Suprapubic skin (tissue), 4 donors: Measurements from ENCODE around the gene HOXD9. TPM values are rescaled to one million over a fixed set of nuclear protein-coding genes. Genes with fewer than 3 reads are reported as not detected.

ENCODE experiments used
- DNase-seq, 2 donors: peaks; one replicate each; pipeline ENCODE4 v3.0.0-alpha.2; 2019; ENCODE audit warnings: low spot score in 2 of 2
- H3K27ac ChIP-seq: fragments of 200-600 bp; sonication (generic); one replicate; pipeline ENCODE4 v1.5.1; 2019
- H3K27me3 ChIP-seq: fragments of 200-600 bp; sonication (generic); one replicate; pipeline ENCODE4 v1.5.1; 2019
- H3K36me3 ChIP-seq: fragments of 200-600 bp; sonication (generic); one replicate; pipeline ENCODE4 v1.5.1; 2019
- H3K4me1 ChIP-seq: fragments of 200-600 bp; sonication (generic); one replicate; pipeline ENCODE4 v1.5.1; 2019
- H3K4me3 ChIP-seq: fragments of 200-600 bp; sonication (generic); one replicate; pipeline ENCODE4 v1.5.1; 2019; ENCODE audit warnings: mild to moderate bottlenecking
- H3K9me3 ChIP-seq: fragments of 200-600 bp; sonication (generic); one replicate; pipeline ENCODE4 v1.5.1; 2019
- EP300 ChIP-seq: sonication (generic); formaldehyde crosslinking; IDR thresholded peaks from one replicate; pipeline ENCODE4 v1.6.1; 2017; ENCODE audit warnings: antibody characterized with exemption
- POLR2A ChIP-seq, 2 donors: fragments of 450-650 bp; IDR thresholded peaks; one replicate each; pipeline ENCODE4 v1.6.1; 2017; ENCODE audit warnings: antibody characterized with exemption in 2 of 2, mild to moderate bottlenecking in 2 of 2, moderate library complexity in 2 of 2
- POLR2AphosphoS5 ChIP-seq, 3 donors: sonication (generic); formaldehyde crosslinking; IDR thresholded peaks; one replicate each; pipeline ENCODE4 v1.6.1; 2017; ENCODE audit warnings: antibody characterized with exemption in 3 of 3
- WGBS: methylation state at CpG from one replicate; pipeline ENCODE4 v1.1.5; 2018; 5-methylcytosine and 5-hydroxymethylcytosine counted together
- total RNA-seq, 4 donors: library from RNA; depleted of rRNA; stranded (reverse); fragments of >200 nt; gene quantifications; one replicate each; pipeline ENCODE4 v1.1.0, GENCODE V29; 2016
- TF ChIP-seq, protein P1 (sequence below), 2 donors: fragments of 200-600 bp in 1 of 2; fragments of 450-650 bp in 1 of 2; sonication (generic) in 1 of 2; IDR thresholded peaks; one replicate each; pipeline ENCODE4 v1.5.1; 2016 to 2019; ENCODE audit warnings: antibody characterized with exemption in 2 of 2, mild to moderate bottlenecking in 1 of 2, moderate library complexity in 1 of 2

Gene HOXD9
- total RNA-seq, 4 donors from 2014 or later: 0.26 to 3.1 (median 2.6) TPM; not detected in 1

DNA sequence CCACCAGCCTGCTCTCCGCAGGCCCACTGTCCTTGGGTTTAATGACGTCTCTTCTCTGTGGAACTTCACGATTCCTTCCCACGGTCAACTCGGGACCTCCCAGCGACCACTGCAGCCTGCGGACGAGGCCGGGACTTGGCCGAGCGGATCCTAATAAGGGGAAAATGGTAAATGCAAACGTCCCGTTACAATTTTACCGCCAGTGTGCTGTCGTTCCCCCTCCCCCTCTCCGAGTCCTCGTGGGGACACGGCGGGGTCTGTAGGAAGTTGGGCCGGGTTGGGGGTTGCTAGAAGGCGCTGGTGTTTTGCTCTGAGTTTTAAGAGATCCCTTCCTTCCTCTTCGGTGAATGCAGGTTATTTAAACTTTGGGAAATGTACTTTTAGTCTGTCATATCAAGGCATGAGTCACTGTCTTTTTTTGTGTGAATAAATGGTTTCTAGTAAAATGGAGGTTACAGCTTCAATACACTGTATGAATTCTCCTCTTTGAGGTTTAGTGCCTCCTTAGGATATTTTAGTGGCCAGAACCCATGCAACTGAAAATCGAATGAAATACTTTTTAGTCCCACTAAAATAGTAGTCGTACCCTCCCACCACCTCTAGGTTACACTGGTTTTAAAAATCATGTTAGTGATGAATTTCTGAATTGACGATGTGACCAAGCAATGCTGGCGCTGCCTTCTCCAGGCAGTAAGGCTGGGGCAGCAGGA, 13.2 kb upstream of the HOXD9 start:
- H3K36me3 ChIP-seq: no peaks in the 10 kb centered on the region
- H3K27me3 ChIP-seq: peaks cover 99% of the 10 kb centered on the region
- H3K4me3 ChIP-seq: no peak overlapping the region
- TF ChIP-seq, protein P1, sequence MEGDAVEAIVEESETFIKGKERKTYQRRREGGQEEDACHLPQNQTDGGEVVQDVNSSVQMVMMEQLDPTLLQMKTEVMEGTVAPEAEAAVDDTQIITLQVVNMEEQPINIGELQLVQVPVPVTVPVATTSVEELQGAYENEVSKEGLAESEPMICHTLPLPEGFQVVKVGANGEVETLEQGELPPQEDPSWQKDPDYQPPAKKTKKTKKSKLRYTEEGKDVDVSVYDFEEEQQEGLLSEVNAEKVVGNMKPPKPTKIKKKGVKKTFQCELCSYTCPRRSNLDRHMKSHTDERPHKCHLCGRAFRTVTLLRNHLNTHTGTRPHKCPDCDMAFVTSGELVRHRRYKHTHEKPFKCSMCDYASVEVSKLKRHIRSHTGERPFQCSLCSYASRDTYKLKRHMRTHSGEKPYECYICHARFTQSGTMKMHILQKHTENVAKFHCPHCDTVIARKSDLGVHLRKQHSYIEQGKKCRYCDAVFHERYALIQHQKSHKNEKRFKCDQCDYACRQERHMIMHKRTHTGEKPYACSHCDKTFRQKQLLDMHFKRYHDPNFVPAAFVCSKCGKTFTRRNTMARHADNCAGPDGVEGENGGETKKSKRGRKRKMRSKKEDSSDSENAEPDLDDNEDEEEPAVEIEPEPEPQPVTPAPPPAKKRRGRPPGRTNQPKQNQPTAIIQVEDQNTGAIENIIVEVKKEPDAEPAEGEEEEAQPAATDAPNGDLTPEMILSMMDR (IDR thresholded peaks at IDR 0.05): no peak
- no peak for TF ChIP-seq POLR2A (IDR thresholded peaks at IDR 0.05)
- TF ChIP-seq EP300: no peak
- no peak for TF ChIP-seq POLR2AphosphoS5 (IDR thresholded peaks at IDR 0.05)
- H3K4me1 ChIP-seq: peaks cover 44% of the 10 kb centered on the region
- 41% methylated on average over 26 of the region's 26 CpGs for WGBS
- no peak overlapping the region for H3K27ac ChIP-seq
- no peaks in the 10 kb centered on the region for H3K9me3 ChIP-seq
- DNase-seq: no peak

DNA sequence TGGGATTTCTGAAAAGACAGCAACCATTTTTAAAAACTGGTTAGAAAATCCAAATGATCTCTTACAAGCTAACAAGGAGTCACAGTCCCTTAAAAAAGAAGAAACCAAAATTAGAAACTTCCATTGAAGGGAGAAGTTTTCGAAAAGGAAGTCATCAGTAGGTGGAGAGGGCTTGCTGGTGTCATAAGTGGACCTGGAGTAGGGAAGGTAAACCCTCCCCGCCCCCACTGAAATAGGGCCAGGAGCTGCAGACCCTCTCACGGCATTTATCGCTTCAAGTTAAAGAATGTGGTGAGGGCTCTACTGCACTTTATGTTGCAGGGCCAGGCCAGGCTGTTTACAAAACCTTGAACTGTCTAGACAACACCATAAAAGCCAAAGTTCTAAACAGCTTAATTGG, 12.6 kb upstream of the HOXD9 start:
- TF ChIP-seq POLR2AphosphoS5 (IDR thresholded peaks at IDR 0.05) (no peak), POLR2A (IDR thresholded peaks at IDR 0.05) (no peak), EP300 (no peak)
- TF ChIP-seq, protein P1 (IDR thresholded peaks at IDR 0.05): no peak
- Histone ChIP-seq H3K36me3 (no peaks in the 10 kb centered on the region), H3K27ac (no peak overlapping the region), H3K27me3 (peaks cover 99% of the 10 kb centered on the region), H3K4me3 (no peak overlapping the region), H3K9me3 (no peaks in the 10 kb centered on the region), H3K4me1 (peaks cover 38% of the 10 kb centered on the region)
- 35% methylated on average over 4 of the region's 4 CpGs for WGBS
- DNase-seq: no peak

DNA sequence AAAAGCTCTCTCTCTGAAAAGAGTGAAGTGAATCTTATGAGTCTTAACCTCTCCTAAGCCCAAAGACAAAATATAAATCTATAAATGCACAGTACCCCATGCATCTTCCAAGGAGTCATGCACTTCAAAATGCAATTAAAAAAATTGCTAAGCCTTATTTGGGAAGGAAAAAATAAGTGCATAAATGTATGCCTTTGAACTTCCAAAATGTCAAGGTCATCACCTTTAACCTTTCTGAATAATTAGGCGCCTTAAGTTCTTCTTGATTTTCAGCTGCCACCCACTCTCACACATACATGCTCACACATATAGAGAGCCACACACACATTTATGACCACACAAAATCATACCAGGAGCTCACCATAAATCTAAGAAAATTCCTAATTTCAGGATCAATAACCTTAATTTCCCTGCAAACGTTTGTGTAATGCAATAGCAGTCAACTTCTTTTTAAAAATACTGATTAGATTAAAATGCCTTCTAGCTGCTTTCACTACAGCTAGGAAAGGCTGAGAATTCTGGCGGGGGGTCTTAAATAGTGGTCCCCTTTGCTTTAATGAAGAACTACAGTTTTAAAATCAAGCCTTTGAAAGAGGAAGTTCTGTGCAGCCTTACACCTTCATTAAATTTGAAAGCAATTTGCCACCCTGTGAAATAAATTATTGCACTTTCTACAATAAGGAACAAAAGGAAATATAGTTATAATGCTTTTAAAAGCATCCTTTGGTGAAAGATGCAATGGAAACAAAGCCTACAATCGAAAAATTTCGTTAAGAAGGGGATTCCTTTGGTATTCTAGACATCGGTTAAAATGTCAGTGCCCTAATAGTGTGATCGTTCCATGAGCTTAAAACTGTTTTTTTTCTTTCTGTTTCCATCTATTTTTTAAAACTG, 11.9 kb upstream of the HOXD9 start:
- H3K4me1 ChIP-seq: peaks cover 37% of the 10 kb centered on the region
- 31% methylated on average over 7 of the region's 7 CpGs for WGBS
- TF ChIP-seq POLR2AphosphoS5 (IDR thresholded peaks at IDR 0.05): no peak
- TF ChIP-seq POLR2A (IDR thresholded peaks at IDR 0.05): no peak
- TF ChIP-seq EP300: no peak
- TF ChIP-seq, protein P1 (IDR thresholded peaks at IDR 0.05): no peak
- H3K27me3 ChIP-seq: peaks cover 99% of the 10 kb centered on the region
- no peaks in the 10 kb centered on the region for H3K9me3 ChIP-seq
- DNase-seq: no peak
- no peak overlapping the region for H3K27ac ChIP-seq
- H3K36me3 ChIP-seq: no peaks in the 10 kb centered on the region
- H3K4me3 ChIP-seq: no peak overlapping the region

DNA sequence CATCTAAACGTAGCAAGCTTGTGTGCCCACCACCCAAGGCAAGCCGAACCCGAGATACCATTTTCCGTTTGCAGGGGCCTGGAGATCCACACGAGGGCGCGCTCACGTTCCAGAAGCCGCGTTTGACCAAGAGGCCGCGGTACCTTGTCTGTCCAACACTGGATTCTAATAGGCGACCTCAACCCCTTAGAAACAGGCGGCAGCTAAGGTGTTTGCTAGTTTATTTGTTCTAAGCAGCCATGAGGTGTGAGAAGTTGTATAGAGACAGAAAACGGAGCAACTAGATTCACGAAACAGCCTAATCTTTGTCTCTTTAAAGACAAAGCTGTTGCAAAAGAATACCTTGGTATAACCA, 11.2 kb upstream of the HOXD9 start:
- H3K4me1 ChIP-seq: peaks cover 34% of the 10 kb centered on the region
- TF ChIP-seq, protein P1 (IDR thresholded peaks at IDR 0.05): peak in 1 of 2 donors; percentile 64
- TF ChIP-seq EP300: no peak
- TF ChIP-seq POLR2A (IDR thresholded peaks at IDR 0.05): no peak
- 7% methylated on average over 16 of the region's 16 CpGs for WGBS
- DNase-seq: no peak
- no peaks in the 10 kb centered on the region for H3K36me3 ChIP-seq
- H3K27ac ChIP-seq: no peak overlapping the region
- H3K9me3 ChIP-seq: no peaks in the 10 kb centered on the region
- H3K27me3 ChIP-seq: peaks cover 99% of the 10 kb centered on the region
- H3K4me3 ChIP-seq: no peak overlapping the region

DNA sequence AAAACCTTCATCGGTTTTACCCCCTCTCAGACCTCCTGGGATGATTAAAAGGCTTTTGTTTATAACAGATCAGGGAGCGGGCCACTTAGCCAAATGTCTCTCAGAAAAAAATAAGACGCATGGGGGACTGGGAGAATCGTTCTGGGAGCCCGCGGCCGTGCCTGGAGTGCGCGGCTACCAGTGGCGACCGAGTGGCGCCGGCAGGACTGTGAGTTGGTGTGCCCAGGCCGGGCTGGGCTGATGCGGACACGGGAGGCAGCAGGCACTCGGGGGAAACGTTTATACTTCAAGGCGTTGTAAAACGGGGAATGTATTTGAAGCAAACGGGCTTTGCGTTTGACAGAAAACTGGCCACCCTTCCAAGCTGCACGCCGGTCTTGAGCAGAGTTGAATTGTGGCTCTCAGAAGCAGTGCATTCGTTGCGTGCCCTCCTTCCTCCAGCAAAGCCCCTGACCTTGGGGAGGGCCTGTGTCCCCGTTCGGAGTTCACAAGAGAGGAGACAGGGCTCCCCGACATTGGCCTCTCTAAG, 10.6 kb upstream of the HOXD9 start:
- TF ChIP-seq, protein P1 (IDR thresholded peaks at IDR 0.05): no peak
- TF ChIP-seq EP300: no peak
- TF ChIP-seq POLR2AphosphoS5 (IDR thresholded peaks at IDR 0.05): no peak
- TF ChIP-seq POLR2A (IDR thresholded peaks at IDR 0.05): no peak
- H3K9me3 ChIP-seq: no peaks in the 10 kb centered on the region
- DNase-seq: no peak
- H3K27me3 ChIP-seq: peaks cover 99% of the 10 kb centered on the region
- H3K27ac ChIP-seq: no peak overlapping the region
- peaks cover 30% of the 10 kb centered on the region for H3K4me1 ChIP-seq
- WGBS: 24% methylated on average over 27 of the region's 29 CpGs
- no peaks in the 10 kb centered on the region for H3K36me3 ChIP-seq
- H3K4me3 ChIP-seq: no peak overlapping the region
